Measurements from ENCODE around the gene PES1.

The PES1 gene

DNA sequence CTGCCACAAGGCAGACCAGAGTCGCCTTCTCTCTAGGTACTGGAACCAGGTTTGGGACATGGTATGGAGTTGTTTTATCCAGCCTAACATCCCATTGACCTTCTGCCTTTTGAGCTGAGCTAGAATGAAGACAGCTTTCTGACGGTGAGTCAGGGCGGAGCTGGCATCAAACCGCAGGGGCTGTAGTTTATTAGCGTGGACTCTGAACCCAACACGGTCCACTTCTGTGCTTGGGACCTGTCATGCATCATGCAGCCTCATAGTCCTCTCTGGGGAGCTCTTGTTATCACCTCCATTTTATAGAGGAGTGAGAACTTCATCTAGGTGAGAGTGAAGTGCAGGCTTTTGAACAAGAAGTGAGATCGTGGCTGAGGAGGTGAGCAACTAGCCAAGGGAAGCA is 25.6 kb downstream of the PES1 start:
- no peak overlapping the region for H3K4me3 ChIP-seq (ENCODE audit: low read length)
- TF ChIP-seq, protein P1, sequence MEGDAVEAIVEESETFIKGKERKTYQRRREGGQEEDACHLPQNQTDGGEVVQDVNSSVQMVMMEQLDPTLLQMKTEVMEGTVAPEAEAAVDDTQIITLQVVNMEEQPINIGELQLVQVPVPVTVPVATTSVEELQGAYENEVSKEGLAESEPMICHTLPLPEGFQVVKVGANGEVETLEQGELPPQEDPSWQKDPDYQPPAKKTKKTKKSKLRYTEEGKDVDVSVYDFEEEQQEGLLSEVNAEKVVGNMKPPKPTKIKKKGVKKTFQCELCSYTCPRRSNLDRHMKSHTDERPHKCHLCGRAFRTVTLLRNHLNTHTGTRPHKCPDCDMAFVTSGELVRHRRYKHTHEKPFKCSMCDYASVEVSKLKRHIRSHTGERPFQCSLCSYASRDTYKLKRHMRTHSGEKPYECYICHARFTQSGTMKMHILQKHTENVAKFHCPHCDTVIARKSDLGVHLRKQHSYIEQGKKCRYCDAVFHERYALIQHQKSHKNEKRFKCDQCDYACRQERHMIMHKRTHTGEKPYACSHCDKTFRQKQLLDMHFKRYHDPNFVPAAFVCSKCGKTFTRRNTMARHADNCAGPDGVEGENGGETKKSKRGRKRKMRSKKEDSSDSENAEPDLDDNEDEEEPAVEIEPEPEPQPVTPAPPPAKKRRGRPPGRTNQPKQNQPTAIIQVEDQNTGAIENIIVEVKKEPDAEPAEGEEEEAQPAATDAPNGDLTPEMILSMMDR (conservative IDR thresholded peaks at IDR 0.05; ENCODE audit: low read depth, low read length) = no peak
- DNase-seq (ENCODE audit: low read depth) = no peak

DNA sequence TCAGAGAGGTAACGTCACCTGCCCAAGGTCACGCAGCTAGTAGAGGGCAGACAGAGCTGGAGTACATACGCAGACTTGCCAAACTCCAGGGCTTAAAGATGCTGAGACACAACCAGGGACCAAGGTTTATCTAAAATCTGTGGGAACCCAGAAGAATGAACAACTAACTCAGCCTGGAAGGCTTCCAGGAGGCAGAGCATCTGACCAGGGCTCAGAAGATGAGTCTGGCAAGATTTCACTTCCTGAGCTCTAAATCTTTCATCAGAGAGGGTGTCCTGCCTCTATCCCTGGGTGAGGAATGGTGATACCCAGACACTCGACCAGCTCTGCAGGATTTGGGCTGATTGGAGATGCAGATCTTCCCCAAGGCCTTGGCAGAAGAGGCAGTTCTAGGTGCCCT is 26.4 kb downstream of the PES1 start:
- DNase-seq (ENCODE audit: low read depth) = no peak
- TF ChIP-seq, protein P1 (conservative IDR thresholded peaks at IDR 0.05; ENCODE audit: low read depth, low read length) = no peak
- H3K4me3 ChIP-seq (ENCODE audit: low read length) = no peak overlapping the region

DNA sequence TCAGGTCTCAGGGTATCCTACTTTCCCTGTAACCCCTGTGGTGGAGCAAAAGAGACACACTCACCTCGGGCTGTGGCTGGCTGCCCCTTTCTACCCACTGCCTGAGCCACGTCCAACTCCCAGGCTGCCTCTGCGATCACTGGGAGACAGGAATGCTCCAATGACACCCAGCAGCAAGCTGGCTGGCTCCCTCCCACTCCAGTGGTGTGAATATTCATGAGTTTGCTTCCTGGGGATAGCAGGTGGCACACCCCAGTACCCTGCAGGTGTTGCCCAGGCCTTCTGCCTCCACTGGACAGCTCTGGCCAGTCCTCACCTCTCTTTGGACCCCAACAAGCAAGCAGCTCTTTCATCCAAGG is 27.0 kb downstream of the PES1 start:
- TF ChIP-seq, protein P1 (conservative IDR thresholded peaks at IDR 0.05; ENCODE audit: low read depth, low read length) = no peak
- no peak for DNase-seq (ENCODE audit: low read depth)
- H3K4me3 ChIP-seq (ENCODE audit: low read length) = no peak overlapping the region

DNA sequence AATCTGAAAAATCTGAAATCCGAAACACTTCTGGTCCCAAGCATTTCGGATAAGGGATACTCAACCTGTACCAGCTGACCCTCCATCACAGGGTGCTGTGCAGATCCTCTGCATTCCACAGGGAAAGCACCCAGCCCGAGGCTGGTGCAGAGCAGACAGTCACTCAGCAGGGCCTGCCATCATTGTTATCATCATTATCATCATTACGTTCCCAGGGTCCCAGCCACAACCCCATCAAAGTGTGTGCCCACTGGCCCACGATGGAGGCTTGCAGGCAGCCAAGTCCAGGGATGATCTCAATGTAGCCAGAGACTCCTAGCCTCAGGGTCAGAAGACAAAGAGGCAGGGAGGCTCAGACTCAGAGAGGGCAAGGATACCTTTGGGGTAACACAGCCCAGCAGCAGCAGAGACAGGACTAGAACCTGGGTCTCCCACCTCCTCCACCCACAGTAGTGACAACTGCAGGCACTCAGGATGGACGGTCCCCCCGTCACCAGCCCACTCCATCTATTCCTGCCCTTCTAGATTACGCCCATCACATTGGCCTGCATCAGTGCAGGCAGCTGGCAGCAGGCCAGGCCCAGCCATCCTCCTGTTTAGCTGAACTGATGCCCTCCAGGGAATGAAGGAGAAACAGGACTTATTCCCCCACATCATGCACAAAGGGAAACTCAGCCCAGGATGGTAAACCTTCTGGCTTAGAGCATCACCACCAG is 27.5 kb downstream of the PES1 start:
- no peak for DNase-seq (ENCODE audit: low read depth)
- no peak overlapping the region for H3K4me3 ChIP-seq (ENCODE audit: low read length)
- TF ChIP-seq, protein P1 (conservative IDR thresholded peaks at IDR 0.05; ENCODE audit: low read depth, low read length) = no peak

DNA sequence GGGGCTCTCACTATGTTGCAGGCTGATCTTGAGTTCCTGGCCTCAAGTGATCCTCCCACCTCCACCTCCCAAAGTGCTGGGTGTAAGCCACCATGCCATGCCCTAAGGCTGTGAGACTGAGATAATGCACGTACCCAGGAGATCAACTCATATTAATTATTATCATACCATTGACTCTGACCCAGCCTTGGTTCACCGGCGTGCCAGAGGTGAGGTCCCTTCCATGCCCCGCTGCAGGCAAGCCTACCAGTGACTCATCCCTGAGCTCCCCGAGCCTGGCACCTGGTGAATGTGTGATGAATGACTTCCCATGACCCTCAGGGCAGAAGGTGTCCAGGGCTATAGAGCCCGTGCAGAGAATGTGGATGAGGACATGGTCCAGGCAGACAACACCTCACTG is 29.3 kb downstream of the PES1 start:
- TF ChIP-seq, protein P1 (conservative IDR thresholded peaks at IDR 0.05; ENCODE audit: low read depth, low read length) = no peak
- H3K4me3 ChIP-seq (ENCODE audit: low read length) = no peak overlapping the region
- DNase-seq (ENCODE audit: low read depth) = no peak

DNA sequence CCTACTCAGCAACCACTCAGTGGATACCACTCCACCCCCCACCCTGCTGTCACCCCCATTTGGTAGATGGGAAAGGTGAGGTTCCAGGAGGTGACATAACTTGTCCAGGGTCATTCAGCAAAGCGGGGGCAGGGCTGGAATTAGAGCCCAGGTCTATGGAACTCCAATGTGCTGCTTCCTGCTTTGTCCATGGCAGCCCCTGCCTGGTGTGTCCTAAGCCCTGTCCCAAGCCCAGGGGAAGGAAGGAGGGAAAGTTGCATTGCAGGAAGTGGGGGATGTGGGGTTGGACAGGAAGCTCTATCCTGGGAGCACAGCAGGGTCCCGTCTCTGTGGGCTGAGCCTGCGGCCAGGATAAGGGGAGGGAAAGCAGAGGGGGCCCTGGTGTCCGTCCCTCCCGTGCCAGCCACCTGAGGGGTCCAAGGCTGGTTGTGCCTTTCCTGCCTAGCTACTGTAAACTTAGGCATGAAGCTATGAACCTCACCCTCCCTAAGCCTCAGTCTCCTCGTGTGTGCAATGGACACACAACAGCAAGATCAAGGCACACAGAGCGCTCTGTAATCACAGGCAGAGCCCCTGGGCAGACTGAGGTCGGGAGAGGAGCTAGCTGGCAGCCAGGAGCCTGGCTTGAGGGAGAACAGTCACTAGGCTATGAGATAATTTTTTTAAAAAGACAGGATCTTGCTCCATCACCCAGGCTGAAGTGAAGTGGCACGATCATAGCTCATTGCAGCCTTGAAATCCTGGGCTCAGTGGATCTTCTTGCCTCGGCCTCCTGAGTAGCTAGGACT is 30.1 kb downstream of the PES1 start:
- H3K4me3 ChIP-seq (ENCODE audit: low read length) = no peak overlapping the region
- DNase-seq (ENCODE audit: low read depth) = no peak
- TF ChIP-seq, protein P1 (conservative IDR thresholded peaks at IDR 0.05; ENCODE audit: low read depth, low read length) = no peak
